ENCODE data around the gene ABHD17A.

ABHD17A gene

GRCh38 chr19:1841209-1841924 is 43.9 kb downstream of the ABHD17A start:
- no peak for TF ChIP-seq CTCF (conservative IDR thresholded peaks at IDR 0.05)
- H3K27ac ChIP-seq, result no peak overlapping the region; the same call in 1 of the 2 replicates

- H3K27ac ChIP-seq, result no peak overlapping the region
- no peak for TF ChIP-seq CTCF (conservative IDR thresholded peaks at IDR 0.05)
Measured at GRCh38 chr19:1840541-1841115, 44.7 kb downstream of the ABHD17A start.

- H3K27ac ChIP-seq, result no peak overlapping the region
- no peak for TF ChIP-seq CTCF (conservative IDR thresholded peaks at IDR 0.05)
Measured at GRCh38 chr19:1839658-1840540, 45.4 kb downstream of the ABHD17A start.

GRCh38 chr19:1837625-1838105 is 47.6 kb downstream of the ABHD17A start:
- TF ChIP-seq CTCF (conservative IDR thresholded peaks at IDR 0.05), result peak; percentile 92
- no peak overlapping the region for H3K27ac ChIP-seq

- TF ChIP-seq CTCF (conservative IDR thresholded peaks at IDR 0.05), result no peak
- no peak overlapping the region for H3K27ac ChIP-seq
Measured at GRCh38 chr19:1837222-1837565, 48.1 kb downstream of the ABHD17A start.

GRCh38 chr19:1836458-1837221 is 48.7 kb downstream of the ABHD17A start:
- no peak overlapping the region for H3K27ac ChIP-seq
- no peak for TF ChIP-seq CTCF (conservative IDR thresholded peaks at IDR 0.05)
